B cell (primary cell): ENCODE results near the gene ACACB.

Experiments used
- CTCF ChIP-seq: fragments of 200-600 bp; IDR thresholded peaks from one replicate; pipeline ENCODE4 v1.8.0; 2022; ENCODE audit warnings: antibody characterized with exemption, mild to moderate bottlenecking
- EZH2 ChIP-seq: IDR thresholded peaks from 2 replicates; pipeline ENCODE4 v1.6.1; 2012; ENCODE audit warnings: borderline replicate concordance, low read depth, mild to moderate bottlenecking, moderate library complexity, low read length; ENCODE audit not compliant: insufficient read depth, poor library complexity, severe bottlenecking

DNA sequence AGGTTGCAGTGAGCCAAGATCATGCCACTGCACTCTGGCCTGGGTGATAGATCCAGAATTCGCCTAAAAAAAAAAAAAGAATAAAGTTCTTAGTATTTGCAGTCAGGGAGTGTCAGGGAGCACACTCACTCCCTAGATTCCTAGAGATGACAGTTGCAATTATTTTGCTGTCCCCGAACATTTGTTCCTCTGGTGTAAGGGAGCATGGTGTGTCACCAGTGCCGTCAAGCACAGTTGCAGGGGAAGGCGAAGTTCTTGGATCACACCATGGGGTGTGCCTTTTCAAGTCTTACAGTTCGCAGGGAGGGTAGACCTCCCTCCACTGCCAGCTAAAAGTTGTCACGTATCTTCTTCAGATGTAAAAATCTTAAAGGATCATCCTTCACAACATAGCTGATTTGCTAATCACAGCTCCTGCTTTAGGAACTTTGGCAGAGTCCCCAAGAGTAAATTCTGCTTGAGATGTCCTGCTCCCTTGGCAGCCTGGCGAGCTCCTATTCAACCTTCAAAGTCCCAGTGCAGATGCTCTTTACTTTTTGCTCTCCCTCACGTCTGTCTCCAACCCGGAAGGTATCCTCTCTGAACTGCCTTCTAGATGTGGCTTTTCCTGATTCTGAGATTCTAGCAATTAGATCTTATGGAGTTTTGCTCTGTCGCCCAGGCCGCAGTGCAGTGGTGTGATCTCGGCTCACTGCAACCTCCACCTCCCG lies 11.3 kb downstream of the ACACB start:
- no peak for TF ChIP-seq CTCF
- TF ChIP-seq EZH2 = no peak
